Astrocyte (in vitro differentiated cells and primary cell): ENCODE data around the gene ATP1A1.

ENCODE experiments used
- CTCF ChIP-seq: IDR thresholded peaks from 2 replicates; pipeline ENCODE4 v1.5.1; 2011; ENCODE audit warnings: low read depth, mild to moderate bottlenecking, inconsistent platforms, low read length, moderate library complexity; ENCODE audit not compliant: insufficient read depth
- EZH2 ChIP-seq: IDR thresholded peaks from 2 replicates; pipeline ENCODE4 v1.6.1; 2012; ENCODE audit warnings: mild to moderate bottlenecking, low read length, inconsistent platforms; ENCODE audit not compliant: insufficient read depth

- no peak for TF ChIP-seq CTCF
- no peak for TF ChIP-seq EZH2
These were observed 34.6 kb upstream of the ATP1A1 start for GRCh38 chr1:116338400-116338799.
